ENCODE results near the gene RAPSN. TPM values are rescaled to one million over a fixed set of nuclear protein-coding genes. Genes with fewer than 3 reads are reported as not detected.

RAPSN gene
- total and polyA plus RNA-seq, 2 experiments from 2014 or later, result 0.17 to 0.23 TPM

DNA sequence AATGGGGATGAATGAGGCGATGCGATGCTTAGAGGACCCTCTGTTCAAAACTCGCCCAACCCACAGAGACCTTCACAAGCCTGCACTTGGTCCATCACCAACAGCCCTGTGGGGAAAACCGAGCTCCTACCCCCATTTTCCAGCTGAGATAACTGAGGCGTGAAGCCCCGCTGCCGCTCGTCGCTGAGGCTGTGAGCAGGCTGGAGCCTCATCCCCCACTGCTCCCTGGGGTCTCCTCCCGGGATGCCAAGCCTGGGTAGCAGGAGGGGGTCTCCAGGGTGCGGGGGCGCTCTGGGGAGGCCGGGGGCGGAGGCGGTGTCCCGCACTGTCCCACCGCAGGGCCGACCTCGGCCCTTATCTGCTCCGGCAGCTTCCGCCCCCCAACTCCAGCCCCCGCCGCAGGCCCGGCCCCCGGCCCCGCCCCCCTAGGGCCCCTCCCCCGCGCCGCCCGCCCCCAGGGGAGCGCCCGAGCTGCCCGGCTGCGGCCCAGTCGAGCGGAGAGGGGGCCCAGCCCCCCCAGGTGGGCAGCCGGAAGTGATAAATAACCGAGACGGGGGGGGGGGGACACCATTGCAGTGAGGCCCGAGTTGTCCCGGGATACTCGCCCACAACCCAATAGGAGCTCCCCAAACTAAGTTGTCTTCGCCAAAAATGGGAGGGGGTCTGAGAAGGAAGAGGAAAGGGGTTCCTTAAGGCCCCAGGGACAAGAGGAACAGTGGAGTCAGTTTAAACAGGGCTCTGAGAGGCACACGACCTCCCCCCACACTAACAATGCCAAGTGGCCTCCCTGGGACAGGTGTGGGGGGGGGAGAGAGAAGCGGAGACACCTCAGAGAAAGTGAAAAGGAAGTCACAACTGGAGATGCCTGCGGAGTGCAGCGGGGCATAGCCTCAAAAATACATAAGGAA lies 48.8 kb downstream of the RAPSN start (continued):
- TF ChIP-seq, protein P1, sequence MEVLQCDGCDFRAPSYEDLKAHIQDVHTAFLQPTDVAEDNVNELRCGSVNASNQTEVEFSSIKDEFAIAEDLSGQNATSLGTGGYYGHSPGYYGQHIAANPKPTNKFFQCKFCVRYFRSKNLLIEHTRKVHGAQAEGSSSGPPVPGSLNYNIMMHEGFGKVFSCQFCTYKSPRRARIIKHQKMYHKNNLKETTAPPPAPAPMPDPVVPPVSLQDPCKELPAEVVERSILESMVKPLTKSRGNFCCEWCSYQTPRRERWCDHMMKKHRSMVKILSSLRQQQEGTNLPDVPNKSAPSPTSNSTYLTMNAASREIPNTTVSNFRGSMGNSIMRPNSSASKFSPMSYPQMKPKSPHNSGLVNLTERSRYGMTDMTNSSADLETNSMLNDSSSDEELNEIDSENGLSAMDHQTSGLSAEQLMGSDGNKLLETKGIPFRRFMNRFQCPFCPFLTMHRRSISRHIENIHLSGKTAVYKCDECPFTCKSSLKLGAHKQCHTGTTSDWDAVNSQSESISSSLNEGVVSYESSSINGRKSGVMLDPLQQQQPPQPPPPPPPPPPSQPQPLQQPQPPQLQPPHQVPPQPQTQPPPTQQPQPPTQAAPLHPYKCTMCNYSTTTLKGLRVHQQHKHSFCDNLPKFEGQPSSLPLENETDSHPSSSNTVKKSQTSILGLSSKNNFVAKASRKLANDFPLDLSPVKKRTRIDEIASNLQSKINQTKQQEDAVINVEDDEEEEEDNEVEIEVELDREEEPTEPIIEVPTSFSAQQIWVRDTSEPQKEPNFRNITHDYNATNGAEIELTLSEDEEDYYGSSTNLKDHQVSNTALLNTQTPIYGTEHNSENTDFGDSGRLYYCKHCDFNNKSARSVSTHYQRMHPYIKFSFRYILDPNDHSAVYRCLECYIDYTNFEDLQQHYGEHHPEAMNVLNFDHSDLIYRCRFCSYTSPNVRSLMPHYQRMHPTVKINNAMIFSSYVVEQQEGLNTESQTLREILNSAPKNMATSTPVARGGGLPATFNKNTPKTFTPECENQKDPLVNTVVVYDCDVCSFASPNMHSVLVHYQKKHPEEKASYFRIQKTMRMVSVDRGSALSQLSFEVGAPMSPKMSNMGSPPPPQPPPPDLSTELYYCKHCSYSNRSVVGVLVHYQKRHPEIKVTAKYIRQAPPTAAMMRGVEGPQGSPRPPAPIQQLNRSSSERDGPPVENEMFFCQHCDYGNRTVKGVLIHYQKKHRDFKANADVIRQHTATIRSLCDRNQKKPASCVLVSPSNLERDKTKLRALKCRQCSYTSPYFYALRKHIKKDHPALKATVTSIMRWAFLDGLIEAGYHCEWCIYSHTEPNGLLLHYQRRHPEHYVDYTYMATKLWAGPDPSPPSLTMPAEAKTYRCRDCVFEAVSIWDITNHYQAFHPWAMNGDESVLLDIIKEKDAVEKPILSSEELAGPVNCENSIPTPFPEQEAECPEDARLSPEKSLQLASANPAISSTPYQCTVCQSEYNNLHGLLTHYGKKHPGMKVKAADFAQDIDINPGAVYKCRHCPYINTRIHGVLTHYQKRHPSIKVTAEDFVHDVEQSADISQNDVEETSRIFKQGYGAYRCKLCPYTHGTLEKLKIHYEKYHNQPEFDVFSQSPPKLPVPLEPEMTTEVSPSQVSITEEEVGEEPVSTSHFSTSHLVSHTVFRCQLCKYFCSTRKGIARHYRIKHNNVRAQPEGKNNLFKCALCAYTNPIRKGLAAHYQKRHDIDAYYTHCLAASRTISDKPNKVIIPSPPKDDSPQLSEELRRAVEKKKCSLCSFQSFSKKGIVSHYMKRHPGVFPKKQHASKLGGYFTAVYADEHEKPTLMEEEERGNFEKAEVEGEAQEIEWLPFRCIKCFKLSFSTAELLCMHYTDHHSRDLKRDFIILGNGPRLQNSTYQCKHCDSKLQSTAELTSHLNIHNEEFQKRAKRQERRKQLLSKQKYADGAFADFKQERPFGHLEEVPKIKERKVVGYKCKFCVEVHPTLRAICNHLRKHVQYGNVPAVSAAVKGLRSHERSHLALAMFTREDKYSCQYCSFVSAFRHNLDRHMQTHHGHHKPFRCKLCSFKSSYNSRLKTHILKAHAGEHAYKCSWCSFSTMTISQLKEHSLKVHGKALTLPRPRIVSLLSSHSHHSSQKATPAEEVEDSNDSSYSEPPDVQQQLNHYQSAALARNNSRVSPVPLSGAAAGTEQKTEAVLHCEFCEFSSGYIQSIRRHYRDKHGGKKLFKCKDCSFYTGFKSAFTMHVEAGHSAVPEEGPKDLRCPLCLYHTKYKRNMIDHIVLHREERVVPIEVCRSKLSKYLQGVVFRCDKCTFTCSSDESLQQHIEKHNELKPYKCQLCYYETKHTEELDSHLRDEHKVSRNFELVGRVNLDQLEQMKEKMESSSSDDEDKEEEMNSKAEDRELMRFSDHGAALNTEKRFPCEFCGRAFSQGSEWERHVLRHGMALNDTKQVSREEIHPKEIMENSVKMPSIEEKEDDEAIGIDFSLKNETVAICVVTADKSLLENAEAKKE (CRISPR knock-in tag; IDR thresholded peaks at IDR 0.05), result no peak
- TF ChIP-seq, protein P2, sequence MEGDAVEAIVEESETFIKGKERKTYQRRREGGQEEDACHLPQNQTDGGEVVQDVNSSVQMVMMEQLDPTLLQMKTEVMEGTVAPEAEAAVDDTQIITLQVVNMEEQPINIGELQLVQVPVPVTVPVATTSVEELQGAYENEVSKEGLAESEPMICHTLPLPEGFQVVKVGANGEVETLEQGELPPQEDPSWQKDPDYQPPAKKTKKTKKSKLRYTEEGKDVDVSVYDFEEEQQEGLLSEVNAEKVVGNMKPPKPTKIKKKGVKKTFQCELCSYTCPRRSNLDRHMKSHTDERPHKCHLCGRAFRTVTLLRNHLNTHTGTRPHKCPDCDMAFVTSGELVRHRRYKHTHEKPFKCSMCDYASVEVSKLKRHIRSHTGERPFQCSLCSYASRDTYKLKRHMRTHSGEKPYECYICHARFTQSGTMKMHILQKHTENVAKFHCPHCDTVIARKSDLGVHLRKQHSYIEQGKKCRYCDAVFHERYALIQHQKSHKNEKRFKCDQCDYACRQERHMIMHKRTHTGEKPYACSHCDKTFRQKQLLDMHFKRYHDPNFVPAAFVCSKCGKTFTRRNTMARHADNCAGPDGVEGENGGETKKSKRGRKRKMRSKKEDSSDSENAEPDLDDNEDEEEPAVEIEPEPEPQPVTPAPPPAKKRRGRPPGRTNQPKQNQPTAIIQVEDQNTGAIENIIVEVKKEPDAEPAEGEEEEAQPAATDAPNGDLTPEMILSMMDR (conservative IDR thresholded peaks at IDR 0.05; ENCODE audit: low read depth in 2 of 2), result no peak
- no peak for TF ChIP-seq CREB1 (CRISPR knock-in tag; IDR thresholded peaks at IDR 0.05; ENCODE audit: low read depth)
- no peak for TF ChIP-seq EZH2 (IDR thresholded peaks at IDR 0.05; ENCODE audit: low read depth, unreplicated experiment)
- no peak for TF ChIP-seq STAT1 (IDR thresholded peaks at IDR 0.05; ENCODE audit: unreplicated experiment)

DNA sequence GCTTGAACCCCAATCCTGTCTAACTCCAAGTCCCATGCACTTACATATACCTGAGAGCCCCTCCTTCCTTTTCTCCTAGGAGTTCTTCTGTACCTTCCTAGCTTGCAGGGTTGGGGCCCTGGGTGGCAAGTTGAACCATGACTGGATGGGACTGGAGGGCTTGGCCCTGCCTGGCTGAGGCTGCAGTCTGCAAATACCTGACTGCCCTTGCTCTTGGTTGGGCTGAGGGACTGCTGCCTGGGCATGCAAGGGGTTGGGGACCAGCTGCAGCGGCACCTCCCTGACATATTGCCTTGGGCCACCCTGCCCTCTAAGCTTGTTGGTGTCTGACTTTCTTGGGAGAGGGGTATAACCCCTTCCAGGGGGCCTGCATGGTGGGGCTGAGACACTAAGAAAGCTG lies 50.4 kb downstream of the RAPSN start:
- no peaks in the 10 kb centered on the region for H3K9me2 ChIP-seq (ENCODE audit: insufficient read depth)
- DNase-seq (ENCODE audit: low spot score), result no peak
- H3K27me3 Mint-ChIP-seq (ENCODE audit: insufficient read depth, low read depth, poor library complexity), result peaks cover 15% of the 10 kb centered on the region
- H3K36me3 ChIP-seq (ENCODE audit: insufficient read depth), result no peaks in the 10 kb centered on the region
- H3K36me3 Mint-ChIP-seq (ENCODE audit: low read depth), result no peaks in the 10 kb centered on the region
- ATAC-seq, result no peak; the same call in 2 of the 3 replicates
- no peaks in the 10 kb centered on the region for H4K20me1 ChIP-seq (replicated peaks; ENCODE audit: insufficient read depth)
- no peak overlapping the region for H3K27ac ChIP-seq (ENCODE audit: low read depth)
- no peaks in the 10 kb centered on the region for H3K27me3 ChIP-seq (ENCODE audit: insufficient read depth)
- peaks cover 23% of the 10 kb centered on the region; the same call in 1 of the 2 replicates for H3F3A ChIP-seq (replicated peaks; ENCODE audit: low read depth)
- TF ChIP-seq, protein P3, sequence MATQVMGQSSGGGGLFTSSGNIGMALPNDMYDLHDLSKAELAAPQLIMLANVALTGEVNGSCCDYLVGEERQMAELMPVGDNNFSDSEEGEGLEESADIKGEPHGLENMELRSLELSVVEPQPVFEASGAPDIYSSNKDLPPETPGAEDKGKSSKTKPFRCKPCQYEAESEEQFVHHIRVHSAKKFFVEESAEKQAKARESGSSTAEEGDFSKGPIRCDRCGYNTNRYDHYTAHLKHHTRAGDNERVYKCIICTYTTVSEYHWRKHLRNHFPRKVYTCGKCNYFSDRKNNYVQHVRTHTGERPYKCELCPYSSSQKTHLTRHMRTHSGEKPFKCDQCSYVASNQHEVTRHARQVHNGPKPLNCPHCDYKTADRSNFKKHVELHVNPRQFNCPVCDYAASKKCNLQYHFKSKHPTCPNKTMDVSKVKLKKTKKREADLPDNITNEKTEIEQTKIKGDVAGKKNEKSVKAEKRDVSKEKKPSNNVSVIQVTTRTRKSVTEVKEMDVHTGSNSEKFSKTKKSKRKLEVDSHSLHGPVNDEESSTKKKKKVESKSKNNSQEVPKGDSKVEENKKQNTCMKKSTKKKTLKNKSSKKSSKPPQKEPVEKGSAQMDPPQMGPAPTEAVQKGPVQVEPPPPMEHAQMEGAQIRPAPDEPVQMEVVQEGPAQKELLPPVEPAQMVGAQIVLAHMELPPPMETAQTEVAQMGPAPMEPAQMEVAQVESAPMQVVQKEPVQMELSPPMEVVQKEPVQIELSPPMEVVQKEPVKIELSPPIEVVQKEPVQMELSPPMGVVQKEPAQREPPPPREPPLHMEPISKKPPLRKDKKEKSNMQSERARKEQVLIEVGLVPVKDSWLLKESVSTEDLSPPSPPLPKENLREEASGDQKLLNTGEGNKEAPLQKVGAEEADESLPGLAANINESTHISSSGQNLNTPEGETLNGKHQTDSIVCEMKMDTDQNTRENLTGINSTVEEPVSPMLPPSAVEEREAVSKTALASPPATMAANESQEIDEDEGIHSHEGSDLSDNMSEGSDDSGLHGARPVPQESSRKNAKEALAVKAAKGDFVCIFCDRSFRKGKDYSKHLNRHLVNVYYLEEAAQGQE (IDR thresholded peaks at IDR 0.05; ENCODE audit: unreplicated experiment), result no peak
- no peak for TF ChIP-seq JUNB (IDR thresholded peaks at IDR 0.05; ENCODE audit: unreplicated experiment)
- TF ChIP-seq NANOG (IDR thresholded peaks at IDR 0.05; ENCODE audit: borderline replicate concordance), result no peak
- no peak for TF ChIP-seq ZNF114 (CRISPR knock-in tag; IDR thresholded peaks at IDR 0.05)
- TF ChIP-seq, protein P4, sequence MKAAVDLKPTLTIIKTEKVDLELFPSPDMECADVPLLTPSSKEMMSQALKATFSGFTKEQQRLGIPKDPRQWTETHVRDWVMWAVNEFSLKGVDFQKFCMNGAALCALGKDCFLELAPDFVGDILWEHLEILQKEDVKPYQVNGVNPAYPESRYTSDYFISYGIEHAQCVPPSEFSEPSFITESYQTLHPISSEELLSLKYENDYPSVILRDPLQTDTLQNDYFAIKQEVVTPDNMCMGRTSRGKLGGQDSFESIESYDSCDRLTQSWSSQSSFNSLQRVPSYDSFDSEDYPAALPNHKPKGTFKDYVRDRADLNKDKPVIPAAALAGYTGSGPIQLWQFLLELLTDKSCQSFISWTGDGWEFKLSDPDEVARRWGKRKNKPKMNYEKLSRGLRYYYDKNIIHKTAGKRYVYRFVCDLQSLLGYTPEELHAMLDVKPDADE (IDR thresholded peaks at IDR 0.05), result no peak
- no peak for TF ChIP-seq EZH2 (IDR thresholded peaks at IDR 0.05; ENCODE audit: low read depth, unreplicated experiment)
- no peak for TF ChIP-seq POLR2AphosphoS5 (IDR thresholded peaks at IDR 0.05; ENCODE audit: low read depth)
- H3K27ac Mint-ChIP-seq, result peak overlapping the region; percentile 48; the same call in 1 of the 2 replicates
- H3K9me3 Mint-ChIP-seq, result no peaks in the 10 kb centered on the region
- H3K4me1 ChIP-seq (ENCODE audit: insufficient read depth), result peaks cover 21% of the 10 kb centered on the region
- H3K4me2 ChIP-seq, result no peak overlapping the region
- H3K4me3 Mint-ChIP-seq, result no peak overlapping the region
- no peaks in the 10 kb centered on the region for H3K79me2 ChIP-seq (replicated peaks; ENCODE audit: insufficient read depth)
- H3K4me3 ChIP-seq, result no peak overlapping the region
- H3K4me1 Mint-ChIP-seq, result peaks cover 38% of the 10 kb centered on the region
- peak overlapping the region; percentile 85 for H2AFZ ChIP-seq
